Measurements from ENCODE around the gene PAPSS1.

The PAPSS1 gene

DNA sequence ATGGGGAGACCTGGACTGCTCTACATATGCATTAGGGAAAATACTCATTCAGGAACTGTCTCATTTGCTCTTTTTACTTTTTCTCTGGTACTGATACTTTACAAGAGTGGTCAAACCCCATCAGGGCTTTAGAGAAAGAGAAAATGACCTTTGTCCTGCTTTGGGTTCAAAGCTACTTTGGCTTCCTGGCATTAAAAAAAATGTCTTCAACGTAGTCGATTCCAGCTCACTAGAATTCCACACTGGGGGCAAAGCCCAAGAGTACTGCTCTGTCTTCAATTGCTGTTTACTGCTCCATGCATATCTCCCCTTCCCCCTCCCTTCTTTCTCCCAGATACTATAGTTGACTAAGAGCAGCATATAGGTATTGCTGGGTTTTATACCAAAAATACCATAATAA is 98.0 kb downstream of the PAPSS1 start:
- Histone ChIP-seq H3K27ac (ENCODE audit: low read depth, low read length) (no peak overlapping the region), H3K4me3 (ENCODE audit: low read length) (no peak overlapping the region), H3K4me1 (ENCODE audit: control insufficient read depth, low read length) (no peaks in the 10 kb centered on the region), H4K20me1 (ENCODE audit: control insufficient read depth, insufficient read depth, low read depth, low read length) (no peaks in the 10 kb centered on the region), H3K9me2 (replicated peaks; ENCODE audit: control insufficient read depth, low read length) (no peaks in the 10 kb centered on the region), H3K36me3 (ENCODE audit: control insufficient read depth, low read length) (no peaks in the 10 kb centered on the region), H3K4me2 (ENCODE audit: low read length) (no peak overlapping the region), H3K27me3 (ENCODE audit: control insufficient read depth, low read length) (no peaks in the 10 kb centered on the region), H3K79me2 (ENCODE audit: control insufficient read depth, low read length) (no peaks in the 10 kb centered on the region), H3K9me3 (ENCODE audit: control insufficient read depth, insufficient read depth, low read length) (no peaks in the 10 kb centered on the region), H3F3A (ENCODE audit: control insufficient read depth, insufficient read depth) (no peaks in the 10 kb centered on the region)
- TF ChIP-seq, protein P1, sequence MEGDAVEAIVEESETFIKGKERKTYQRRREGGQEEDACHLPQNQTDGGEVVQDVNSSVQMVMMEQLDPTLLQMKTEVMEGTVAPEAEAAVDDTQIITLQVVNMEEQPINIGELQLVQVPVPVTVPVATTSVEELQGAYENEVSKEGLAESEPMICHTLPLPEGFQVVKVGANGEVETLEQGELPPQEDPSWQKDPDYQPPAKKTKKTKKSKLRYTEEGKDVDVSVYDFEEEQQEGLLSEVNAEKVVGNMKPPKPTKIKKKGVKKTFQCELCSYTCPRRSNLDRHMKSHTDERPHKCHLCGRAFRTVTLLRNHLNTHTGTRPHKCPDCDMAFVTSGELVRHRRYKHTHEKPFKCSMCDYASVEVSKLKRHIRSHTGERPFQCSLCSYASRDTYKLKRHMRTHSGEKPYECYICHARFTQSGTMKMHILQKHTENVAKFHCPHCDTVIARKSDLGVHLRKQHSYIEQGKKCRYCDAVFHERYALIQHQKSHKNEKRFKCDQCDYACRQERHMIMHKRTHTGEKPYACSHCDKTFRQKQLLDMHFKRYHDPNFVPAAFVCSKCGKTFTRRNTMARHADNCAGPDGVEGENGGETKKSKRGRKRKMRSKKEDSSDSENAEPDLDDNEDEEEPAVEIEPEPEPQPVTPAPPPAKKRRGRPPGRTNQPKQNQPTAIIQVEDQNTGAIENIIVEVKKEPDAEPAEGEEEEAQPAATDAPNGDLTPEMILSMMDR (IDR thresholded peaks at IDR 0.05; ENCODE audit: low read depth, low read length, poor library complexity, severe bottlenecking), result no peak
- TF ChIP-seq EZH2phosphoT487 (IDR thresholded peaks at IDR 0.05; ENCODE audit: borderline replicate concordance, low read length), result no peak

DNA sequence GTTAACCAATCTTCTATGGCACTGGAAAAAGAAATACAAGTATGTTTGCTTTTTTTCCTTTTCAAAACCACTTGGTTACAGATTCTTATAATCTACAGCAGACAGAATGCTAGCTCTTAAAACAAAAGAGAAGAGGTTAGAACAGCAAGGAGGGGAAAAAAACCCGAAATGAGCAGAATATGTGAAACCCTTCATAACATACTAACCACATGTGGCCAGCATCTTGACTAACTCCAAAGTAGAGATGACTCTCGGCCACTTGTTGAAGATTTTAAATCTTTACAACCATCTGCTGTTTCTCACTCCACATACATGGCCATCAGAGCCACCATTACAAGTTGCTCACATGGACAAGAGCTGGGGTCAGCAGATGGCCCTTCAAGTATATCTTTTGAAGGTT is 100.3 kb downstream of the PAPSS1 start:
- no peaks in the 10 kb centered on the region for H3K9me2 ChIP-seq (replicated peaks; ENCODE audit: control insufficient read depth, low read length)
- H3K27ac ChIP-seq (ENCODE audit: low read depth, low read length), result no peak overlapping the region
- no peaks in the 10 kb centered on the region for H3K27me3 ChIP-seq (ENCODE audit: control insufficient read depth, low read length)
- no peak overlapping the region for H3K4me2 ChIP-seq (ENCODE audit: low read length)
- H4K20me1 ChIP-seq (ENCODE audit: control insufficient read depth, insufficient read depth, low read depth, low read length), result no peaks in the 10 kb centered on the region
- no peaks in the 10 kb centered on the region for H3K36me3 ChIP-seq (ENCODE audit: control insufficient read depth, low read length)
- H3K4me1 ChIP-seq (ENCODE audit: control insufficient read depth, low read length), result no peaks in the 10 kb centered on the region
- TF ChIP-seq, protein P1 (IDR thresholded peaks at IDR 0.05; ENCODE audit: low read depth, low read length, poor library complexity, severe bottlenecking), result no peak
- no peak for TF ChIP-seq EZH2phosphoT487 (IDR thresholded peaks at IDR 0.05; ENCODE audit: borderline replicate concordance, low read length)
- no peak overlapping the region for H3K4me3 ChIP-seq (ENCODE audit: low read length)
- no peaks in the 10 kb centered on the region for H3F3A ChIP-seq (ENCODE audit: control insufficient read depth, insufficient read depth)
- no peaks in the 10 kb centered on the region for H3K9me3 ChIP-seq (ENCODE audit: control insufficient read depth, insufficient read depth, low read length)
- no peaks in the 10 kb centered on the region for H3K79me2 ChIP-seq (ENCODE audit: control insufficient read depth, low read length)

DNA sequence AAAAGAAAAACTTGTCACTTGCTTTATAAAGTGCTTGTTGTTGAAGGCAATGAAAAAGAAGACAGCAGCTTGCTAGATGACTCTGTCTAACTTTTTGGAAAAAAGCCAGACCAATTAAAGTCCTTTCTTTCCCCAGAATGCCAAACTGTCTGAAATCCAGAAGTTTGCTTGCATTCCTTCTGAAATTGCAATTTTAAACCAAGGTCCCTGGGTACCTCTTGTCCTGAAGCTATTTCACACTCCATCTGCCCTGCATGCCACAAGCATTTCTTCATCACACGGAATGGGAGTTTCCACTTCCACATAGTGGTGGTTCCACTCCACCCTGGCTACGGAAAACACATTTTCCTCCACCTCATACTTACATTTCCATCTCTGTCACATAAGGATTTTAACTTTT is 101.0 kb downstream of the PAPSS1 start:
- H3F3A ChIP-seq (ENCODE audit: control insufficient read depth, insufficient read depth), result no peaks in the 10 kb centered on the region
- no peak overlapping the region for H3K4me2 ChIP-seq (ENCODE audit: low read length)
- no peak for TF ChIP-seq EZH2phosphoT487 (IDR thresholded peaks at IDR 0.05; ENCODE audit: borderline replicate concordance, low read length)
- TF ChIP-seq, protein P1 (IDR thresholded peaks at IDR 0.05; ENCODE audit: low read depth, low read length, poor library complexity, severe bottlenecking), result no peak
- no peaks in the 10 kb centered on the region for H3K4me1 ChIP-seq (ENCODE audit: control insufficient read depth, low read length)
- no peak overlapping the region for H3K27ac ChIP-seq (ENCODE audit: low read depth, low read length)
- no peak overlapping the region for H3K4me3 ChIP-seq (ENCODE audit: low read length)
- no peaks in the 10 kb centered on the region for H3K9me2 ChIP-seq (replicated peaks; ENCODE audit: control insufficient read depth, low read length)
- no peaks in the 10 kb centered on the region for H3K79me2 ChIP-seq (ENCODE audit: control insufficient read depth, low read length)
- H3K36me3 ChIP-seq (ENCODE audit: control insufficient read depth, low read length), result no peaks in the 10 kb centered on the region; the same call in 1 of the 2 replicates
- H3K27me3 ChIP-seq (ENCODE audit: control insufficient read depth, low read length), result no peaks in the 10 kb centered on the region
- no peaks in the 10 kb centered on the region for H4K20me1 ChIP-seq (ENCODE audit: control insufficient read depth, insufficient read depth, low read depth, low read length)
- no peaks in the 10 kb centered on the region for H3K9me3 ChIP-seq (ENCODE audit: control insufficient read depth, insufficient read depth, low read length)

DNA sequence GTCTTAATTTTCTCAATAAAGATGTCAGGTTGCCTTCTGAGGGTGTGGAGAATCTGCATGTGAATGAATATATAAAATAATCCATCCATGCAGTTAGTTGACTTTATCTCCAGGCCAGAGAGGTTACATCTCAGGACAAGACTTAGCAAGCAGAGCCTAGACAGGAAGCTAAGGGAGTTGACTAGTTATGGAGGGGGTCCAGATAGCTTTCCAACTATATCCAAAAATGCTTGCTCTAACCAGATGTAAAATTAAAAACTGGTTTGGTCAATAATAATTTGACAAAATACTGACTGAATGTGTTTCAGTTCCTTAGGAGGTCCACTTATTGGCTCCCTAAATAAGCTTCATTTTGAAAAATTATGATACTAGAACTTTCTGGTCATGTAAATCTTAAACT is 101.4 kb downstream of the PAPSS1 start:
- TF ChIP-seq, protein P1 (IDR thresholded peaks at IDR 0.05; ENCODE audit: low read depth, low read length, poor library complexity, severe bottlenecking), result no peak
- TF ChIP-seq EZH2phosphoT487 (IDR thresholded peaks at IDR 0.05; ENCODE audit: borderline replicate concordance, low read length), result no peak
- Histone ChIP-seq H3K27ac (ENCODE audit: low read depth, low read length) (no peak overlapping the region), H3K4me3 (ENCODE audit: low read length) (no peak overlapping the region), H3K36me3 (ENCODE audit: control insufficient read depth, low read length) (no peaks in the 10 kb centered on the region; the same call in 1 of the 2 replicates), H3K9me2 (replicated peaks; ENCODE audit: control insufficient read depth, low read length) (no peaks in the 10 kb centered on the region), H3K79me2 (ENCODE audit: control insufficient read depth, low read length) (no peaks in the 10 kb centered on the region), H3F3A (ENCODE audit: control insufficient read depth, insufficient read depth) (no peaks in the 10 kb centered on the region), H3K4me2 (ENCODE audit: low read length) (no peak overlapping the region), H4K20me1 (ENCODE audit: control insufficient read depth, insufficient read depth, low read depth, low read length) (no peaks in the 10 kb centered on the region), H3K4me1 (ENCODE audit: control insufficient read depth, low read length) (no peaks in the 10 kb centered on the region), H3K27me3 (ENCODE audit: control insufficient read depth, low read length) (no peaks in the 10 kb centered on the region), H3K9me3 (ENCODE audit: control insufficient read depth, insufficient read depth, low read length) (no peaks in the 10 kb centered on the region)

Measured in DOHH2 (cell line).